Suprapubic skin (tissue), 3 donors: Measurements from ENCODE around the gene PNCK.

Experiments
- CTCF ChIP-seq, 2 donors: fragments of 200-600 bp in 1 of 2; fragments of 450-650 bp in 1 of 2; sonication (generic) in 1 of 2; IDR thresholded peaks; one replicate each; pipeline ENCODE4 v1.5.1; 2016 to 2019; ENCODE audit warnings: antibody characterized with exemption in 2 of 2, mild to moderate bottlenecking in 1 of 2, moderate library complexity in 1 of 2
- EP300 ChIP-seq: sonication (generic); formaldehyde crosslinking; IDR thresholded peaks from one replicate; pipeline ENCODE4 v1.6.1; 2017; ENCODE audit warnings: antibody characterized with exemption

- TF ChIP-seq CTCF (IDR thresholded peaks at IDR 0.05) (no peak), EP300 (no peak)
Measured at GRCh38 chrX:153648358-153649177, 25.0 kb downstream of the PNCK start.
